HG02884 (cell line): ENCODE data around the gene PTS.

ENCODE experiments used
- ATAC-seq: cut with Tn5 transposase; IDR thresholded peaks from one replicate; pipeline ENCODE4 v1.9.1; 2021; ENCODE audit warnings: mild to moderate bottlenecking, moderate library complexity; ENCODE audit not compliant: unreplicated experiment

Gene PTS

GRCh38 chr11:112219476-112220232, 6.6 kb upstream of the PTS start:
- ATAC-seq, result peak; percentile 99

- ATAC-seq, result no peak
Observed at GRCh38 chr11:112221274-112221835, 4.9 kb upstream of the PTS start.

GRCh38 chr11:112222303-112222702, 3.9 kb upstream of the PTS start:
- no peak for ATAC-seq

DNA sequence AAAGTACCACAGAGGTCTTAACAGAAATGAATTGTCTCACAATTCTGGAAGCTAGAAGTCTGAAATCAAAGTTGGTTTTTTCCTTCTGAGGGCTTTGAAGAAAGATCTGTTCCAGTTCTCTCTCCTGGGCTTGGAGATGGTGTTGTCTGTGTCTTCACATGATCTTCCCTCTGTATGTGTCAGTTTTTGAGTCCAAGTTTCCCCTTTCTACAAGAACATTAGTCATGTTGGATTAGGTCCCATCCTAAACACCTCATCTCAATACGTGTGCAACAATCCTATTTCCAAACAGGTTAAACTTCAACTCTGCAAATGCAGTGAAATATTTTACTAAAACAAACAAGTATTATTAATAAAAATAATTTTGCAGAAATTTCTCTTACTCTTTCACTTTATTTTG, 3.1 kb upstream of the PTS start:
- no peak for ATAC-seq

- ATAC-seq, result no peak
Observed at GRCh38 chr11:112223754-112224532, 2.3 kb upstream of the PTS start.

DNA sequence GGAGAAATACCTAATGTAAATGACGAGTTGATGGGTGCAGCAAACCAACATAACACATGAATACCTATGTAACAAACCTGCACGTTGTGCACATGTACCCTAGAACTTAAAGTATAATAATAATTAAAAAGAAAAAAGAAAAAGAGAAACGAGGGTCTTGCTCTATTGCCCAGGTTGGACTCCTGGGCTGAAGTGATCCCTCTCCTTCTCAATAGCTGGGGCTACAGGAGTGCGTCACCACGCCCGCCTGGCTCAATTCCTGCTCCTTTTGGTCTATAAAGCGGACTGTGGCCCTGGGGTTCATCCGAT, 521 bp upstream of the PTS start:
- ATAC-seq, result no peak

DNA sequence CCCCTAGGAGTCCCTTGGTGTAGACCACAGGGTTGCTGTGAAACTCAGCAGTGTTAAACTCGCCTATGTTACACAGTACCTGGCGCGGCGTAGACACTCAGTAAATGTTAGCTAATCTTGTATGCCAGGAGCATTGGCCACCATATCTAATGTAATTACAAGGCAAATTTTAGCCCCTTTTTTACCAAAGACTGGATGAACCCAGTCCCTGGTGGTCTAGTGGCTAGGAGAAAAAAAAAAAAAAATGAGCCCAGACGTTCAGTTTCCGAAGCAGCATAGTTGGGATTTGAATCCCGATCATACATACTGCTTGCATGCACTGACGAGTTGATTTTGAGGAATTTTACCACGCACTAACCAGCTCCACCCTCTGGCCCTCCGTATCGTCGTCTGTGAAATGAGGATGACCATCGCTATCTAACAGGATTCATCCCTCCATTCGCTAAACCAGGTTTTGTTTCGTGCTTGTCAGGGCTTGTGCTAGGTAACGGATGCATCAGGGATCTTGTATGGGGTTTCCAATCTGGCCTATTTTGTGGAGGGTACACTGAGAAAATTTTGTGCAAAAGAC, 688 bp downstream of the PTS start:
- ATAC-seq, result peak; percentile 53

DNA sequence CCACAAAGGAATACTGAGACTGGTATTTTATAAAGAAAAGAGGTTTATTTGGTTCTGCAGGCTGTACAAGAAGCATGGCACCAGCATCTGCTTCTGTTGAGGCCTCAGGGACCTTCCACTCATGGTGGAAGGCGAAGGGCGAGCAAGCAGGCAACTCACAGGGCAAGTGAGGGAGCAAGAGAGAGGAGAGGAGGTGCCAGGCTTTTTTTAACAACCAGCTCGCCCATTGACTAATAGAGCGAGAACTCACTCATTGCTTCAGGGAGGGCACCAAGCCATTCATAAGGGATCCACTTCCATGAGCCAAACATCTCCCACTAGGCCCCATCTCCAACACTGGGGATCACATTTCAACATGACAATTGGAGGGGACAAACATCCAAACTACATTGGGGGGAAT, 1.2 kb downstream of the PTS start:
- ATAC-seq, result no peak

DNA sequence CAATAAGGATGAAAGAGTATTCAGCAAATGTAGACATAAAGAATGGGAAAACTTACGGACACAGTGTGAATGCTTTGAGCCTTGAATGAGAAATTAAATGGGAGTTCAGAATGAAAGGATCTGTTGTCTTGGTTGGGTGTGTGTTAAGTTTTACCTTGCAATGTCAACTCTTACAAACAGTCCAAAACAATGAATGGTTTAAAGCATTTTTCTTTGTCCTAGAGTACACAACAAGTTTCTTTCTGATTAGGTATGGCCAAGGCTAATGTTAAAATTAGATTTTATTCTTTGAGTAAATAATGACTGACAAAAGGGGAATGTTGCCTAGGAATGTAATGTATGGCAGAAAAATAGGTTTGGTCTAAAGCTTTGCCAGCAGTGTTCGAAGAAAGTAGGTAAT, 2.5 kb downstream of the PTS start:
- no peak for ATAC-seq

- no peak for ATAC-seq
Observed at GRCh38 chr11:112229159-112229558, 2.9 kb downstream of the PTS start.

GRCh38 chr11:112229746-112230433, 3.7 kb downstream of the PTS start:
- ATAC-seq, result no peak

DNA sequence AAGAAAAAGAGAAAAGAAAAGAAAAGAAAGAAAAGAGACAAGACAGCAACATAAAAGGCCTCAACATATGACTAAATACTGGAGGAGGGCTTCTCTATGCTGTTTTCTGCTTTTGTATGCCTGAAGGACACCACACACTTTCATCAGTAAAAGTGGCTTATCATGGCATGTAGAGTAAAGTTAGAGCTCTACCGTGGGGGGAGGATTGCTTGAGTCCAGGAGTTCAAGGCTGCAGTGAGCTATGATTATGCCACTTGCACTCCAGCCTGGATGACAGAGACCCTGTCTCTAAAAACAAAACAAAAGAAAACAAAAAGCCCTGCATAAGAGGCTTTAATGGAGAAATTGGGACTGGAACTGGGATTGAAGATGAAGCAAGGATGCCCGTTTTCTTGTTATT, 5.7 kb downstream of the PTS start:
- ATAC-seq, result no peak

DNA sequence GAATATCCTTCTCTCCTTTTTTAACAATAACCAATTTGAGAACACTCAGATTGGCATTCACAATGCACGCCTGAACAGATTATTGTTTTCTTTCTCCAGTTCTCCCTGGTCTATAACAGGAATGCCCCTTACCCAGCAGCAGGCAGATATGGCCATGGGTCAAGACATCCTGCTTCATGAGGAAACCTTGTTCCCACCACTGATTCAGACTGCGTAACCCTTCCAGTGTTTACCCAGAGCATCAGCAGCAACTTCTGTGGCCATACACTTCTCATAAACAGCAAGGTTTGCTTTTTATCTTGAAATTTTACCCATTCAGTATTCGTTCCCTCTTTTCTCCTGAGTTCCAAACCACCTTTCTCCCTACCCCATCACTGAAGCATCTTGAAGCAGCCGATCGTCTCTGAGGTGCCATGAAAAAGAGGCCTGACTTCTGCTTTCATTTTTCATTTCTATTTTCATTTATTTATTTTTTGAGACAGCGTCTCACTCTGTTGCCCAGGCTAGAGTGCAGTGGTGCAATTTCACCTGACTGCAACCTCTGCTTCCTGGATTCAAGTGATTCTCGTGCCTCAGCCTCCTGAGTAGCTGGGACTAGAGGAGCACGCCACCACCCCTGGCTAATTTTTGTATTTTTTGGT, 9.6 kb downstream of the PTS start:
- ATAC-seq, result no peak

DNA sequence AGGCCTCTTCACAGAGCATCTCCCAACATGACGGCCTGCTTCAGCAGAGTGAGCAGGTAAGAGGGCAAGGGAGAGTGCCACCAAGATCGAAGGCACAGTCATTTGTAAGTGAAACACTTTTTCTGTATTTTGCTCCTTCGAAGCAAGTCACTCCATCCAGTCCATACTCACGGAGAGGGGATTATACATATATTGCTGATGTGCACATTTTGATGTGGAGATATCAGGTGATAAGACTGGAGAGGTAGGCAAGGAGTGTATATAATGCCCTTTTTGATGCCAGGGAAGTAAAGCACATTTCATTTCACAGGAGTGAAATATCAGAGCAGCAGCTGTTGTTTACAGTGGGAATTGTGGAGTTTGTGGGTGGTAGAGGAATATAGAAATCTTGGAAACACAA, 11.2 kb downstream of the PTS start:
- ATAC-seq, result no peak

GRCh38 chr11:112238041-112238440, 11.8 kb downstream of the PTS start:
- no peak for ATAC-seq

- ATAC-seq, result no peak
Observed at GRCh38 chr11:112241486-112241885, 15.3 kb downstream of the PTS start.

DNA sequence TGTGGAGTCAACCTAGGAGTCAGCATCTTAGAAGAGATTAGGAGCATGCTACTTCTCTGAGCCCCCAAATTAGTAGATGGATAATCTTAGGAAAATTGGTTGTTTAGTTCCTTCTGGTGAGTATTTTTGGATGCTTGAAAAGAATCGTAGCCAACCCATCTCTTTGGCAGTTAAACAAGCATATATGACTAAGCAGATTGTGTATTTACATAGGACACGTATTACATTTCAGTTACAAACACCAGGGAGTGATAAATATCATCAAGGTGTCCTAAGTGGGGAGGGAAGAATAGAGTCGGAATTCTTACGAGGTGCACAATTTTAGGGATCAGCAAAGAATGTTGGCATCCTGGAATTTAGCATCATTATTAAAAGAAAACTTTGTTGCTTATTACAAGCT, 21.0 kb downstream of the PTS start:
- ATAC-seq, result no peak

DNA sequence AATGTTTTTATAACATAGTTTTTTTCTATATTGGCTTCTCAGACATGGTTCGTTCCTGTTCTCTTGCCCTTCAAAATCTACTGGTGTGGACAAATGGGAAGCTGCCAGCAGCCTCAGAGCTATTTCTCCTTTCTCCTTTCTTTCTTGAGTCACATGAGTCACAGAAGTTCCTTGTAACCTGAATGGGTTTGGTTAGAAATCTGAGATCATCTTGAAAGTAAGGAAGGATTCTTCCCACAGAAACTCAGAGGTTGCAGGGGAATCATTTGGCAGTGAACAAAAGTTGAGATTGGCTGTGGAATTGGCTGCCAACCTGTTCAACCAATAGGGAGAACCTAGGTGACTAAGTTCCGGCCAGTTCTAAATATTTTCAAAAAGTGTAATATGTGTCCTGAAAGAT, 22.0 kb downstream of the PTS start:
- ATAC-seq, result no peak

DNA sequence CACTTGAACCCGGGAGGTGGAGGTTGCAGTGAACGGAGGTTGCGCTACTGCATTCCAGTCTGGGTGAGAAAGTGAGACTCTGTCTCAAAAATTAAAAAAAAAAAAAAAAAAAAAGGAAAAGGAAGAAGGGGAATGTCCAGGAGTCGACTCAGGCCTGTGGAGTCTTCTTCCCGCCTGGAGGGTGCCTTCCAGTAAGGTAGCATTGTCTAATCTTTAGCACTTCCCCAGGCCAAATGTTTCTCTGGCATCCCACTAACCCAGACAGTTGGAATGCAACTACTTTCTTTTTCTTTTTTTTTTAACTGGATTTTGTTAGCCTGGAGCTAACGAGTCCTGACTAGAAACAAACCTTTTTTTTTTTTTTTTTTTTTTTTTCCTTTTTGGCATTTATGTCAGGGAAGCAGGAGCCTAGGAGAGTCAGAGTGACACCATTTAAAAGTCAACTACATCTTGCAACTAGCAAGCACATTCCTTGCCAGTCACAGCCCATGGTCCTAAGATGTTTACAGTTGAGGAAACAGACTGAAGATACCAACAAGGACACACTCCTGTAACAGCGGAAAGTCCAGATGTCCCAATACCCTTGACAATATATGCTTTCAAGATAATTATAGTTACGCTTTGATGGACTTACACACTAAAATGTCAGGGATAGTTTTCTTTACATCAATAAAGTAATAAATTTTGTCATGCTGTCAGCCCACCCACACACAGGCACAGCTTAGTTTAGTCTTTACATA, 23.8 kb downstream of the PTS start:
- no peak for ATAC-seq

GRCh38 chr11:112253605-112254242, 27.5 kb downstream of the PTS start:
- no peak for ATAC-seq
